Mesenchymal stem cell (in vitro differentiated cells and primary cell): ENCODE measurements around the gene RNASET2.

Source experiments
- DNase-seq: peaks from one replicate; pipeline ENCODE4 v3.0.0-alpha.2; 2013
- H2AFZ ChIP-seq: one replicate; pipeline ENCODE4 v1.6.1; 2013; ENCODE audit warnings: low read depth, mild to moderate bottlenecking, control low read depth, inconsistent platforms, low read length, moderate library complexity
- H2AK5ac ChIP-seq: 2 replicates; pipeline ENCODE4 v1.6.1; 2013; ENCODE audit warnings: low read length, moderate library complexity, mild to moderate bottlenecking, inconsistent platforms; ENCODE audit not compliant: severe bottlenecking
- H2BK120ac ChIP-seq: one replicate; pipeline ENCODE4 v1.6.1; 2013; ENCODE audit warnings: low read depth, mild to moderate bottlenecking, inconsistent platforms, low read length, moderate library complexity
- H2BK12ac ChIP-seq, 2 experiments: one replicate each; pipeline ENCODE4 v1.6.1; 2013; ENCODE audit warnings: inconsistent platforms in 2 of 2, low read length in 2 of 2, mild to moderate bottlenecking in 2 of 2, moderate library complexity in 2 of 2, control low read depth in 1 of 2
- H2BK15ac ChIP-seq: one replicate; pipeline ENCODE4 v1.6.1; 2013; ENCODE audit warnings: mild to moderate bottlenecking, low read depth, inconsistent platforms; ENCODE audit not compliant: poor library complexity, severe bottlenecking
- H2BK5ac ChIP-seq: 2 replicates; pipeline ENCODE4 v1.6.1; 2013; ENCODE audit warnings: low read depth, mild to moderate bottlenecking, low read length, control low read depth, inconsistent platforms; ENCODE audit not compliant: poor library complexity, severe bottlenecking
- H3K14ac ChIP-seq, 2 experiments: one replicate each; pipeline ENCODE4 v1.6.1; 2013; ENCODE audit warnings: inconsistent platforms in 2 of 2, low read length in 2 of 2, control low read depth in 1 of 2, mild to moderate bottlenecking in 1 of 2, moderate library complexity in 1 of 2
- H3K18ac ChIP-seq, 2 experiments: one replicate each; pipeline ENCODE4 v1.6.1; 2013; ENCODE audit warnings: inconsistent platforms in 2 of 2, low read length in 2 of 2, control low read depth in 1 of 2, low read depth in 1 of 2, mild to moderate bottlenecking in 1 of 2
- H3K23ac ChIP-seq, 2 experiments: one replicate each; pipeline ENCODE4 v1.6.1; 2013; ENCODE audit warnings: inconsistent platforms in 2 of 2, low read length in 2 of 2, mild to moderate bottlenecking in 2 of 2, moderate library complexity in 2 of 2, control low read depth in 1 of 2
- H3K27ac ChIP-seq: 2 replicates; pipeline ENCODE4 v1.5.1; 2013; ENCODE audit warnings: mild to moderate bottlenecking, moderate library complexity, low read length, control low read depth, inconsistent platforms; ENCODE audit not compliant: poor library complexity, severe bottlenecking
- H3K27me3 ChIP-seq, 2 experiments: 2 replicates each; pipeline versions ENCODE4 v1.6.1 to v1.7.0; 2013; ENCODE audit warnings: low read length in 2 of 2, mild to moderate bottlenecking in 2 of 2, moderate library complexity in 2 of 2, control low read depth in 1 of 2, inconsistent platforms in 1 of 2; ENCODE audit not compliant: control insufficient read depth in 1 of 2, insufficient read depth in 1 of 2
- H3K36me3 ChIP-seq, 2 experiments: 2 replicates each; pipeline versions ENCODE4 v1.6.1 to v1.7.0; 2013; ENCODE audit warnings: low read length in 2 of 2, control low read depth in 1 of 2, inconsistent platforms in 1 of 2, low read depth in 1 of 2, mild to moderate bottlenecking in 1 of 2; ENCODE audit not compliant: insufficient read depth in 2 of 2, control insufficient read depth in 1 of 2
- H3K4ac ChIP-seq, 2 experiments: one replicate each; pipeline ENCODE4 v1.6.1; 2013; ENCODE audit warnings: inconsistent platforms in 2 of 2, low read length in 2 of 2, mild to moderate bottlenecking in 2 of 2, moderate library complexity in 2 of 2, control low read depth in 1 of 2, low read depth in 1 of 2
- H3K4me1 ChIP-seq: 2 replicates; pipeline ENCODE4 v1.6.1; 2013; ENCODE audit warnings: low read depth, low read length, control low read depth; ENCODE audit not compliant: control insufficient read depth, insufficient read depth
- H3K4me2 ChIP-seq: 2 replicates; pipeline ENCODE4 v1.6.1; 2013; ENCODE audit warnings: low read length, mild to moderate bottlenecking, inconsistent platforms; ENCODE audit not compliant: poor library complexity, severe bottlenecking
- H3K4me3 ChIP-seq, 2 experiments: 2 replicates each; pipeline versions ENCODE4 v1.5.1 to v1.7.0; 2013; ENCODE audit warnings: low read length in 2 of 2, mild to moderate bottlenecking in 2 of 2, control low read depth in 1 of 2, low read depth in 1 of 2; ENCODE audit not compliant: insufficient read depth in 1 of 2
- H3K79me1 ChIP-seq: replicated peaks from 2 replicates; pipeline ENCODE4 v1.6.1; 2013; ENCODE audit warnings: mild to moderate bottlenecking, control low read depth, low read length, inconsistent platforms; ENCODE audit not compliant: poor library complexity, severe bottlenecking
- H3K9ac ChIP-seq: 2 replicates; pipeline ENCODE4 v1.7.0; 2013; ENCODE audit warnings: mild to moderate bottlenecking, low read length, moderate library complexity
- H3K9me3 ChIP-seq: 2 replicates; pipeline ENCODE4 v1.7.0; 2013; ENCODE audit warnings: mild to moderate bottlenecking, low read length; ENCODE audit not compliant: control insufficient read depth
- H4K8ac ChIP-seq: one replicate; pipeline ENCODE4 v1.6.1; 2013; ENCODE audit warnings: inconsistent platforms, mild to moderate bottlenecking, low read length, moderate library complexity
- H4K91ac ChIP-seq: one replicate; pipeline ENCODE4 v1.6.1; 2013; ENCODE audit warnings: mild to moderate bottlenecking, low read length, inconsistent platforms
- WGBS: methylation state at CpG from one replicate; pipeline ENCODE4 v1.1.7; 2013; ENCODE audit warnings: mixed read lengths; 5-methylcytosine and 5-hydroxymethylcytosine counted together

The RNASET2 gene

DNA sequence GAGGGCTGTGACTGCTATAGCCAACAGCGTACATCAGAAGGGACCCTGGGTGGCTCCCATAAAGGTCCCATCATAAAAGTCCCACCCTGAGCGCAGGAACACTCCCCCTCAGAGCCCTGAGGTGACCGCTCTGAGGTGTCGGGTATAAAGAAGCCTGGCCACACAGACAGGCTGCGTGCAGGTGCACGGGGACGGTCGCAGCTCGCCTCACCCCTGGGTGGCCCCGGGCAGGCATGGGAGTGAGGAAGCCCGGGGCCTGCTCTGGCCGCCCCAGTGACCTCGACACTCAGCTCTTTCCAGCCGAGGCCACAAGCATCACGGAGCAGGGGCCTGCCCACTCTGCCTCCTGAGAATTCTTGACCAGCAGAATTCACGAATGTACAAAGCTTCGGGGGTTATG is 14.4 kb upstream of the RNASET2 start:
- no peak overlapping the region for H3K4ac ChIP-seq
- H2BK15ac ChIP-seq = no peak overlapping the region
- H2BK12ac ChIP-seq = no peak overlapping the region
- H3K4me1 ChIP-seq = no peaks in the 10 kb centered on the region
- H3K79me1 ChIP-seq = no peaks in the 10 kb centered on the region
- no peak overlapping the region for H3K18ac ChIP-seq
- 94% methylated on average over 17 of the region's 17 CpGs for WGBS
- no peak overlapping the region for H2BK120ac ChIP-seq
- no peaks in the 10 kb centered on the region for H3K36me3 ChIP-seq
- no peak overlapping the region for H3K9ac ChIP-seq
- H3K23ac ChIP-seq = no peak overlapping the region
- no peak overlapping the region for H3K14ac ChIP-seq
- H3K4me3 ChIP-seq = no peak overlapping the region
- no peak overlapping the region for H4K8ac ChIP-seq
- no peak for DNase-seq
- H3K9me3 ChIP-seq = no peaks in the 10 kb centered on the region
- H4K91ac ChIP-seq = no peak overlapping the region
- H3K4me2 ChIP-seq = no peak overlapping the region
- no peaks in the 10 kb centered on the region for H3K27me3 ChIP-seq
- no peak overlapping the region for H3K27ac ChIP-seq
- no peak overlapping the region for H2BK5ac ChIP-seq
- H2AK5ac ChIP-seq = no peak overlapping the region
- H2AFZ ChIP-seq = no peak overlapping the region

DNA sequence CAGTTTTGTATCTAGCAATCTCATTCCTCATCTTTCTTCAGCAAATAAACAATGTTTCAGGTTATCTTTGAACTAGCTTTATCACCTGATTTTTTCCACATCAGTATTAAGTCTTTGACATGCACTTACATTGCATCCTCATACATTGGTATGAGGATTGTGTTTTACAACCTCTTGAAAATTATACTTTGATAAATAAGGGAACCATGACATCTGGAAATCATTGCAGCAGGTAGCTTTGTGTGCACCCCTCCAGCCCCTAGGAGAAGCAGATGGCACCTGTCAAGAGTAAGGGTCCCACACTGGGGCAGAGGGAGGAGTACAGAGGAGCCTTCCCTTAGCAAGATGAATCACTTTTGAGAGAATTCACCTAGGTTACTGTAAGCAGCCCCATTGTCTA is 13.7 kb upstream of the RNASET2 start:
- H3K27me3 ChIP-seq = no peaks in the 10 kb centered on the region
- no peaks in the 10 kb centered on the region for H3K79me1 ChIP-seq
- no peaks in the 10 kb centered on the region for H3K36me3 ChIP-seq
- no peak overlapping the region for H3K27ac ChIP-seq
- no peak overlapping the region for H2BK120ac ChIP-seq
- no peak overlapping the region for H2BK5ac ChIP-seq
- no peak overlapping the region for H2AFZ ChIP-seq
- H3K4me3 ChIP-seq = no peak overlapping the region
- no peak overlapping the region for H3K4ac ChIP-seq
- no peak for DNase-seq
- no peak overlapping the region for H3K23ac ChIP-seq
- H3K9ac ChIP-seq = no peak overlapping the region
- no peaks in the 10 kb centered on the region for H3K9me3 ChIP-seq
- H4K91ac ChIP-seq = no peak overlapping the region
- H3K14ac ChIP-seq = no peak overlapping the region
- no peak overlapping the region for H3K4me2 ChIP-seq
- H2BK15ac ChIP-seq = no peak overlapping the region
- H3K4me1 ChIP-seq = no peaks in the 10 kb centered on the region
- H4K8ac ChIP-seq = no peak overlapping the region
- no peak overlapping the region for H3K18ac ChIP-seq
- no peak overlapping the region for H2BK12ac ChIP-seq
- no peak overlapping the region for H2AK5ac ChIP-seq

DNA sequence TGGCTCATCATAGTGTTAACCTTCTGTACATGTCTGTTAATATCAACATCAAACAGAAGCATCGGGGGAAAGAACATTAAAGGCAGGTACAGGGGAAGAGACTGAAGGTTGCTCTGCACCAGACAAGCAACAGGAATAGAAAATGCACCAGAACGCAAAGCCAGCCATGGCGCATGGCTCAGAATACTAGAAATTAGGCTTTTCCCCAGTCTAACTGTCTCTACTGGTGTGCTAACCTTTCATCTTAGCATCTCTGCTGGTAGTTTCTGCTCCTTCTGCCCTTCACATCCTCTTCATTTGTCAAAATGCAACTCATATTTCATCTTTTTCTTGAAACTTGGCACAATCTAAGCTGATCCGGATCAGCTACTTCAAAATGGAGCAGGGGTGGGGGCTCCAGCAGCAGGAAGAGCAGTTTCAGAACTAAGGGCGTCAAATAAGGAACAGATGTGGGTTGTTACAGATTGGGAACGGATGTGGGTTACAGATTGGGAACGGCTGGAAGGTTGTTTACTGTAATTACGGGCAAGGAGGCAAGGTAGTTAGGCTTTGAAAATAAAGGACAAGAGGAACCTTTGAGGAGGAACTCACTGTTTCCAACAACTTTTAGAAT is 13.1 kb upstream of the RNASET2 start:
- Histone ChIP-seq H2AK5ac (no peak overlapping the region), H3K23ac (no peak overlapping the region), H3K4me1 (no peaks in the 10 kb centered on the region), H3K79me1 (no peaks in the 10 kb centered on the region), H2AFZ (no peak overlapping the region), H3K9ac (no peak overlapping the region), H3K27ac (no peak overlapping the region), H4K8ac (no peak overlapping the region), H3K14ac (no peak overlapping the region), H3K36me3 (no peaks in the 10 kb centered on the region), H3K4me3 (no peak overlapping the region), H2BK12ac (no peak overlapping the region), H2BK15ac (no peak overlapping the region), H3K4me2 (no peak overlapping the region), H3K27me3 (no peaks in the 10 kb centered on the region), H3K4ac (no peak overlapping the region), H3K18ac (no peak overlapping the region), H2BK120ac (no peak overlapping the region), H3K9me3 (no peaks in the 10 kb centered on the region), H4K91ac (no peak overlapping the region), H2BK5ac (no peak overlapping the region)
- no peak for DNase-seq
- 94% methylated on average over 8 of the region's 8 CpGs for WGBS

DNA sequence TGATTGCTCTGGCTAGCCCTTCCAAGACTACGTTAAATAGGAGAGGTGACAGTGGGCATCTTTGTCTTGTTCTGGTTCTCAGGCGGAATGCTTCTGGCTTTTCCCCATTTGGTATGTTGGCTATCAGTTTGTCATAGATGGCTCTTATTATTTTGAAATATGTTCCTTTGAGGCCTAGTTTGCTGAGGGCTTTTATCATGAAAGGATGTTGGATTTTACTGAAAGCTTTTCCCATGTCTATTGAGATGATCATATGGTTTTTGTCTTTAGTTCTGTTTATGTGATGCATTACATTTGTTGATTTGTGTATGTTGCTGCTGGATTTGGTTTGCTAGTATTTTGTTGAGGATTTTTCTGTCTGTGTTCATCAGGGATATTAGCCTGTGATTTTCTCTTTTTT is 9.9 kb upstream of the RNASET2 start:
- no peak for DNase-seq
- Histone ChIP-seq H3K9ac (no peak overlapping the region), H3K14ac (no peak overlapping the region), H3K27me3 (no peaks in the 10 kb centered on the region), H3K79me1 (no peaks in the 10 kb centered on the region), H3K27ac (no peak overlapping the region), H2BK120ac (no peak overlapping the region), H3K4me3 (no peak overlapping the region), H4K91ac (no peak overlapping the region), H3K4me2 (no peak overlapping the region), H2BK5ac (no peak overlapping the region), H3K18ac (no peak overlapping the region), H3K23ac (no peak overlapping the region), H2BK12ac (no peak overlapping the region), H3K9me3 (no peaks in the 10 kb centered on the region), H2BK15ac (no peak overlapping the region), H3K4ac (no peak overlapping the region), H3K4me1 (no peaks in the 10 kb centered on the region), H4K8ac (no peak overlapping the region), H2AK5ac (no peak overlapping the region), H2AFZ (no peak overlapping the region), H3K36me3 (no peaks in the 10 kb centered on the region)
- 97% methylated on average over 2 of the region's 2 CpGs for WGBS
